Measurements from ENCODE around the gene STEAP1B. TPM values are rescaled to one million over a fixed set of nuclear protein-coding genes. Genes with fewer than 3 reads are reported as not detected.
"Not testable (repeated sequence)": the region's sequence is repeated elsewhere in the genome, so short reads cannot be mapped to it uniquely, and the experiment has no call there.

STEAP1B gene
- total RNA-seq, 1 experiment from 2014 or later = 40.7 TPM

GRCh38 chr7:22502104-22502503, 2.1 kb upstream of the STEAP1B start:
- DNase-seq (ENCODE audit: low spot score); in situ Hi-C loops (cut with HindIII; ENCODE audit: low sequenced_read_pairs): not testable (repeated sequence)

GRCh38 chr7:22501336-22501735, 1.3 kb upstream of the STEAP1B start:
- in situ Hi-C loops (cut with HindIII; ENCODE audit: low sequenced_read_pairs) = not testable (repeated sequence)
- DNase-seq (ENCODE audit: low spot score) = peak; percentile 29

GRCh38 chr7:22499044-22499443, 944 bp downstream of the STEAP1B start:
- in situ Hi-C loops (cut with HindIII; ENCODE audit: low sequenced_read_pairs) = no loop called here

GRCh38 chr7:22496912-22497311, 3.1 kb downstream of the STEAP1B start:
- DNase-seq (ENCODE audit: low spot score); in situ Hi-C loops (cut with HindIII; ENCODE audit: low sequenced_read_pairs): not testable (repeated sequence)

More at GRCh38 chr7:22499044-22499443, 944 bp downstream of the STEAP1B start:
- DNase-seq (ENCODE audit: low spot score) = no peak

- DNase-seq (ENCODE audit: low spot score); in situ Hi-C loops (cut with HindIII; ENCODE audit: low sequenced_read_pairs): not testable (repeated sequence)
These were observed 3.6 kb downstream of the STEAP1B start for GRCh38 chr7:22496296-22496888.

GRCh38 chr7:22493160-22493925, 6.6 kb downstream of the STEAP1B start:
- in situ Hi-C loops (cut with HindIII; ENCODE audit: low sequenced_read_pairs); DNase-seq (ENCODE audit: low spot score): not testable (repeated sequence)

- in situ Hi-C loops (cut with HindIII; ENCODE audit: low sequenced_read_pairs) = no loop called here
- DNase-seq (ENCODE audit: low spot score) = peak; percentile 83
These were observed 11.1 kb downstream of the STEAP1B start for GRCh38 chr7:22488643-22489462.

- in situ Hi-C loops (cut with HindIII; ENCODE audit: low sequenced_read_pairs) = no loop called here
- no peak for DNase-seq (ENCODE audit: low spot score)
These were observed 11.9 kb downstream of the STEAP1B start for GRCh38 chr7:22487978-22488642.

- in situ Hi-C loops (cut with HindIII; ENCODE audit: low sequenced_read_pairs) = no loop called here
- no peak for DNase-seq (ENCODE audit: low spot score)
These were observed 13.4 kb downstream of the STEAP1B start for GRCh38 chr7:22486597-22486996.

- in situ Hi-C loops (cut with HindIII; ENCODE audit: low sequenced_read_pairs) = no loop called here
- DNase-seq (ENCODE audit: low spot score) = no peak
These were observed 14.8 kb downstream of the STEAP1B start for GRCh38 chr7:22485189-22485588.

- in situ Hi-C loops (cut with HindIII; ENCODE audit: low sequenced_read_pairs) = no loop called here
- no peak for DNase-seq (ENCODE audit: low spot score)
These were observed 17.5 kb downstream of the STEAP1B start for GRCh38 chr7:22482503-22482902.

- DNase-seq (ENCODE audit: low spot score) = no peak
- in situ Hi-C loops (cut with HindIII; ENCODE audit: low sequenced_read_pairs) = no loop called here
These were observed 18.3 kb downstream of the STEAP1B start for GRCh38 chr7:22481726-22482125.

- no peak for DNase-seq (ENCODE audit: low spot score)
- in situ Hi-C loops (cut with HindIII; ENCODE audit: low sequenced_read_pairs) = no loop called here
These were observed 19.4 kb downstream of the STEAP1B start for GRCh38 chr7:22480523-22481075.

GRCh38 chr7:22477876-22478450, 22.0 kb downstream of the STEAP1B start:
- DNase-seq (ENCODE audit: low spot score) = no peak
- in situ Hi-C loops (cut with HindIII; ENCODE audit: low sequenced_read_pairs) = no loop called here

- DNase-seq (ENCODE audit: low spot score) = no peak
- in situ Hi-C loops (cut with HindIII; ENCODE audit: low sequenced_read_pairs) = no loop called here
These were observed 22.7 kb downstream of the STEAP1B start for GRCh38 chr7:22477262-22477661.

GRCh38 chr7:22476824-22477223, 23.2 kb downstream of the STEAP1B start:
- DNase-seq (ENCODE audit: low spot score) = no peak
- in situ Hi-C loops (cut with HindIII; ENCODE audit: low sequenced_read_pairs) = no loop called here

GRCh38 chr7:22474645-22475044, 25.3 kb downstream of the STEAP1B start:
- no peak for DNase-seq (ENCODE audit: low spot score)
- in situ Hi-C loops (cut with HindIII; ENCODE audit: low sequenced_read_pairs) = loop anchor here (25.0 kb wide), 1 partner anchor 362 kb away; no protein-coding TSS in a partner anchor

- in situ Hi-C loops (cut with HindIII; ENCODE audit: low sequenced_read_pairs) = loop anchor here (25.0 kb wide), 1 partner anchor 359 kb away; no protein-coding TSS in a partner anchor
These were observed 29.0 kb downstream of the STEAP1B start for GRCh38 chr7:22470981-22471380.

More at GRCh38 chr7:22470981-22471380, 29.0 kb downstream of the STEAP1B start:
- no peak for DNase-seq (ENCODE audit: low spot score)

Measured in G401 (cell line).